ENCODE data around the gene CFLAR. TPM values are rescaled to one million over a fixed set of nuclear protein-coding genes. Genes with fewer than 3 reads are reported as not detected.

The CFLAR gene
- total and polyA plus RNA-seq, 2 of the 13 experiments (the other 11 are each of a cell fraction or from before 2014, with no cell fraction given), result 43.8 to 92.1 TPM

DNA sequence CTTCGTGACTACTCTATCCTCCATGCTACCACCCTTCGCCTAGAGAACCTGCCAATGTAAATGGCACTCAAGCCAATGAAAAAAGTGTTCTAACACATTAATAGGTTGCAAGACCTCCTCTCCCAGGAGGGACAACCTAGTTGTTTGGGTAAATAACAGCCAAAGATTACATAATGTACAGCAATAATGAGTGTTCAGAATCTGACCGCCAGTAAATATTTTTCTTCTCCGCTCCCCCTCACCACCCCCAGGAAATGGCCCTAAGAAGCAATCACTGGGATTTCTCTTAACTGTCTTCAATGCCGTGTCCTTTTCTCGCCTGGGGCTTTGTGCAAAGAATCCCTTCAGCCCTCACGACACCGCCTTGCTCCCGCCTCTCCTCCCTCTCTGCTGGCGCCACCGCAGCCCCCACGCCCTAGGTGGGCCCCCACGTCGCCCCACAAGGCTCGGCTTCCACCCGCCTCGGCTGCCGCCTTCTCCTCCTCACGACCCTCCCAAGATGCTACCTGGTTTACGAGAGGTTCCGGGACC, 45.0 kb upstream of the CFLAR start (continued):
- TF ChIP-seq ZNF790 (CRISPR knock-in tag; IDR thresholded peaks at IDR 0.05; ENCODE audit: borderline replicate concordance), result no peak
- TF ChIP-seq, protein P1, sequence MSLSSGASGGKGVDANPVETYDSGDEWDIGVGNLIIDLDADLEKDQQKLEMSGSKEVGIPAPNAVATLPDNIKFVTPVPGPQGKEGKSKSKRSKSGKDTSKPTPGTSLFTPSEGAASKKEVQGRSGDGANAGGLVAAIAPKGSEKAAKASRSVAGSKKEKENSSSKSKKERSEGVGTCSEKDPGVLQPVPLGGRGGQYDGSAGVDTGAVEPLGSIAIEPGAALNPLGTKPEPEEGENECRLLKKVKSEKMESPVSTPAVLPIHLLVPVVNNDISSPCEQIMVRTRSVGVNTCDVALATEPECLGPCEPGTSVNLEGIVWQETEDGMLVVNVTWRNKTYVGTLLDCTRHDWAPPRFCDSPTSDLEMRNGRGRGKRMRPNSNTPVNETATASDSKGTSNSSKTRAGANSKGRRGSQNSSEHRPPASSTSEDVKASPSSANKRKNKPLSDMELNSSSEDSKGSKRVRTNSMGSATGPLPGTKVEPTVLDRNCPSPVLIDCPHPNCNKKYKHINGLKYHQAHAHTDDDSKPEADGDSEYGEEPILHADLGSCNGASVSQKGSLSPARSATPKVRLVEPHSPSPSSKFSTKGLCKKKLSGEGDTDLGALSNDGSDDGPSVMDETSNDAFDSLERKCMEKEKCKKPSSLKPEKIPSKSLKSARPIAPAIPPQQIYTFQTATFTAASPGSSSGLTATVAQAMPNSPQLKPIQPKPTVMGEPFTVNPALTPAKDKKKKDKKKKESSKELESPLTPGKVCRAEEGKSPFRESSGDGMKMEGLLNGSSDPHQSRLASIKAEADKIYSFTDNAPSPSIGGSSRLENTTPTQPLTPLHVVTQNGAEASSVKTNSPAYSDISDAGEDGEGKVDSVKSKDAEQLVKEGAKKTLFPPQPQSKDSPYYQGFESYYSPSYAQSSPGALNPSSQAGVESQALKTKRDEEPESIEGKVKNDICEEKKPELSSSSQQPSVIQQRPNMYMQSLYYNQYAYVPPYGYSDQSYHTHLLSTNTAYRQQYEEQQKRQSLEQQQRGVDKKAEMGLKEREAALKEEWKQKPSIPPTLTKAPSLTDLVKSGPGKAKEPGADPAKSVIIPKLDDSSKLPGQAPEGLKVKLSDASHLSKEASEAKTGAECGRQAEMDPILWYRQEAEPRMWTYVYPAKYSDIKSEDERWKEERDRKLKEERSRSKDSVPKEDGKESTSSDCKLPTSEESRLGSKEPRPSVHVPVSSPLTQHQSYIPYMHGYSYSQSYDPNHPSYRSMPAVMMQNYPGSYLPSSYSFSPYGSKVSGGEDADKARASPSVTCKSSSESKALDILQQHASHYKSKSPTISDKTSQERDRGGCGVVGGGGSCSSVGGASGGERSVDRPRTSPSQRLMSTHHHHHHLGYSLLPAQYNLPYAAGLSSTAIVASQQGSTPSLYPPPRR (CRISPR knock-in tag; IDR thresholded peaks at IDR 0.05; ENCODE audit: borderline replicate concordance), result no peak
- TF ChIP-seq, protein P2, sequence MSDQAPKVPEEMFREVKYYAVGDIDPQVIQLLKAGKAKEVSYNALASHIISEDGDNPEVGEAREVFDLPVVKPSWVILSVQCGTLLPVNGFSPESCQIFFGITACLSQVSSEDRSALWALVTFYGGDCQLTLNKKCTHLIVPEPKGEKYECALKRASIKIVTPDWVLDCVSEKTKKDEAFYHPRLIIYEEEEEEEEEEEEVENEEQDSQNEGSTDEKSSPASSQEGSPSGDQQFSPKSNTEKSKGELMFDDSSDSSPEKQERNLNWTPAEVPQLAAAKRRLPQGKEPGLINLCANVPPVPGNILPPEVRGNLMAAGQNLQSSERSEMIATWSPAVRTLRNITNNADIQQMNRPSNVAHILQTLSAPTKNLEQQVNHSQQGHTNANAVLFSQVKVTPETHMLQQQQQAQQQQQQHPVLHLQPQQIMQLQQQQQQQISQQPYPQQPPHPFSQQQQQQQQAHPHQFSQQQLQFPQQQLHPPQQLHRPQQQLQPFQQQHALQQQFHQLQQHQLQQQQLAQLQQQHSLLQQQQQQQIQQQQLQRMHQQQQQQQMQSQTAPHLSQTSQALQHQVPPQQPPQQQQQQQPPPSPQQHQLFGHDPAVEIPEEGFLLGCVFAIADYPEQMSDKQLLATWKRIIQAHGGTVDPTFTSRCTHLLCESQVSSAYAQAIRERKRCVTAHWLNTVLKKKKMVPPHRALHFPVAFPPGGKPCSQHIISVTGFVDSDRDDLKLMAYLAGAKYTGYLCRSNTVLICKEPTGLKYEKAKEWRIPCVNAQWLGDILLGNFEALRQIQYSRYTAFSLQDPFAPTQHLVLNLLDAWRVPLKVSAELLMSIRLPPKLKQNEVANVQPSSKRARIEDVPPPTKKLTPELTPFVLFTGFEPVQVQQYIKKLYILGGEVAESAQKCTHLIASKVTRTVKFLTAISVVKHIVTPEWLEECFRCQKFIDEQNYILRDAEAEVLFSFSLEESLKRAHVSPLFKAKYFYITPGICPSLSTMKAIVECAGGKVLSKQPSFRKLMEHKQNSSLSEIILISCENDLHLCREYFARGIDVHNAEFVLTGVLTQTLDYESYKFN (CRISPR knock-in tag; conservative IDR thresholded peaks at IDR 0.05), result no peak
- no peak for TF ChIP-seq ZNF780A (CRISPR knock-in tag; IDR thresholded peaks at IDR 0.05)
- TF ChIP-seq ZNF672 (CRISPR knock-in tag; IDR thresholded peaks at IDR 0.05), result no peak
- TF ChIP-seq CC2D1A (CRISPR knock-in tag; IDR thresholded peaks at IDR 0.05), result no peak
- TF ChIP-seq, protein P3, sequence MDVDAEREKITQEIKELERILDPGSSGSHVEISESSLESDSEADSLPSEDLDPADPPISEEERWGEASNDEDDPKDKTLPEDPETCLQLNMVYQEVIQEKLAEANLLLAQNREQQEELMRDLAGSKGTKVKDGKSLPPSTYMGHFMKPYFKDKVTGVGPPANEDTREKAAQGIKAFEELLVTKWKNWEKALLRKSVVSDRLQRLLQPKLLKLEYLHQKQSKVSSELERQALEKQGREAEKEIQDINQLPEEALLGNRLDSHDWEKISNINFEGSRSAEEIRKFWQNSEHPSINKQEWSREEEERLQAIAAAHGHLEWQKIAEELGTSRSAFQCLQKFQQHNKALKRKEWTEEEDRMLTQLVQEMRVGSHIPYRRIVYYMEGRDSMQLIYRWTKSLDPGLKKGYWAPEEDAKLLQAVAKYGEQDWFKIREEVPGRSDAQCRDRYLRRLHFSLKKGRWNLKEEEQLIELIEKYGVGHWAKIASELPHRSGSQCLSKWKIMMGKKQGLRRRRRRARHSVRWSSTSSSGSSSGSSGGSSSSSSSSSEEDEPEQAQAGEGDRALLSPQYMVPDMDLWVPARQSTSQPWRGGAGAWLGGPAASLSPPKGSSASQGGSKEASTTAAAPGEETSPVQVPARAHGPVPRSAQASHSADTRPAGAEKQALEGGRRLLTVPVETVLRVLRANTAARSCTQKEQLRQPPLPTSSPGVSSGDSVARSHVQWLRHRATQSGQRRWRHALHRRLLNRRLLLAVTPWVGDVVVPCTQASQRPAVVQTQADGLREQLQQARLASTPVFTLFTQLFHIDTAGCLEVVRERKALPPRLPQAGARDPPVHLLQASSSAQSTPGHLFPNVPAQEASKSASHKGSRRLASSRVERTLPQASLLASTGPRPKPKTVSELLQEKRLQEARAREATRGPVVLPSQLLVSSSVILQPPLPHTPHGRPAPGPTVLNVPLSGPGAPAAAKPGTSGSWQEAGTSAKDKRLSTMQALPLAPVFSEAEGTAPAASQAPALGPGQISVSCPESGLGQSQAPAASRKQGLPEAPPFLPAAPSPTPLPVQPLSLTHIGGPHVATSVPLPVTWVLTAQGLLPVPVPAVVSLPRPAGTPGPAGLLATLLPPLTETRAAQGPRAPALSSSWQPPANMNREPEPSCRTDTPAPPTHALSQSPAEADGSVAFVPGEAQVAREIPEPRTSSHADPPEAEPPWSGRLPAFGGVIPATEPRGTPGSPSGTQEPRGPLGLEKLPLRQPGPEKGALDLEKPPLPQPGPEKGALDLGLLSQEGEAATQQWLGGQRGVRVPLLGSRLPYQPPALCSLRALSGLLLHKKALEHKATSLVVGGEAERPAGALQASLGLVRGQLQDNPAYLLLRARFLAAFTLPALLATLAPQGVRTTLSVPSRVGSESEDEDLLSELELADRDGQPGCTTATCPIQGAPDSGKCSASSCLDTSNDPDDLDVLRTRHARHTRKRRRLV (CRISPR knock-in tag; IDR thresholded peaks at IDR 0.05), result peak; percentile 58
- TF ChIP-seq, protein P4, sequence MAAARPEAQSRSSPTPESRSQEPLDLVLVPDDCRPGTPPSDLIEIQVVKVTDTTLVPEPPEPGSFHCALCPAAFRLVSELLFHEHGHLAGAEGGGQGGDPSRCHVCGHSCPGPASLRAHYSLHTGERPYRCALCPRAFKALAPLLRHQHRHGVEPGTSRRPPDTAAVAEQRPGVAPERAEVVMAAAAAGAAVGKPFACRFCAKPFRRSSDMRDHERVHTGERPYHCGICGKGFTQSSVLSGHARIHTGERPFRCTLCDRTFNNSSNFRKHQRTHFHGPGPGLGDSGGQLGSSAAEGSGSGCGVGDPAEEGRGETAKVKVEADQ (CRISPR knock-in tag; IDR thresholded peaks at IDR 0.05; ENCODE audit: borderline replicate concordance), result no peak
- no peak for TF ChIP-seq REXO4 (CRISPR knock-in tag; IDR thresholded peaks at IDR 0.05; ENCODE audit: borderline replicate concordance)
- no peak for TF ChIP-seq ZNF775 (CRISPR knock-in tag; IDR thresholded peaks at IDR 0.05; ENCODE audit: borderline replicate concordance)
- no peak for TF ChIP-seq ZNF501 (CRISPR knock-in tag; IDR thresholded peaks at IDR 0.05)
- no peak for TF ChIP-seq ZC3H13 (CRISPR knock-in tag; IDR thresholded peaks at IDR 0.05)
- TF ChIP-seq ADNP (CRISPR knock-in tag; IDR thresholded peaks at IDR 0.05), result no peak
- TF ChIP-seq ZNF441 (CRISPR knock-in tag; IDR thresholded peaks at IDR 0.05; ENCODE audit: borderline replicate concordance), result 0 out of 2 replicates have a peak, but pooled peaks have one; percentile 15
